HEK293T (cell line): Measurements from ENCODE around the gene PTPN1.

Experiments used
- CTCF ChIA-PET: fragments of 350-600 bp; formaldehyde crosslinking; extraction: SDS; loops from one replicate; lab custom pipeline; 2021; ENCODE audit warnings: antibody characterized with exemption, inconsistent platforms; lab: Yijun Ruan, JAX
- POLR2A ChIA-PET: fragments of 350-600 bp; formaldehyde crosslinking; extraction: SDS; loops from one replicate; lab custom pipeline; 2020; ENCODE audit warnings: antibody characterized with exemption, inconsistent platforms; lab: Yijun Ruan, JAX
- DNase-seq: peaks from one replicate; pipeline ENCODE4 v3.0.0; 2012; ENCODE audit warnings: mixed read lengths; ENCODE audit errors: extremely low spot score
- ARNT ChIP-seq: fragments of 450-650 bp; IDR thresholded peaks from 2 replicates; pipeline ENCODE4 v1.6.1; 2017; ENCODE audit warnings: mild to moderate bottlenecking
- BHLHE40 ChIP-seq: fragments of 450-650 bp; IDR thresholded peaks from 2 replicates; pipeline ENCODE4 v1.6.1; 2016; ENCODE audit warnings: mild to moderate bottlenecking, moderate library complexity, borderline replicate concordance
- ELF4 ChIP-seq: fragments of 450-650 bp; IDR thresholded peaks from 2 replicates; pipeline ENCODE4 v1.6.1; 2017; ENCODE audit warnings: antibody characterized with exemption
- FOXM1 ChIP-seq: fragments of 450-650 bp; IDR thresholded peaks from 2 replicates; pipeline ENCODE4 v1.6.1; 2017; ENCODE audit warnings: mild to moderate bottlenecking, borderline replicate concordance
- HDGF ChIP-seq: fragments of 450-650 bp; IDR thresholded peaks from 2 replicates; pipeline ENCODE4 v1.6.1; 2017; ENCODE audit warnings: antibody characterized with exemption, borderline replicate concordance
- L3MBTL2 ChIP-seq: fragments of 450-650 bp; conservative IDR thresholded peaks from 2 replicates; pipeline ENCODE4 v1.6.1; 2016; ENCODE audit warnings: mild to moderate bottlenecking
- SUZ12 ChIP-seq: fragments of 450-650 bp; IDR thresholded peaks from 2 replicates; pipeline ENCODE4 v1.6.1; 2016; ENCODE audit warnings: mild to moderate bottlenecking
- ZNF384 ChIP-seq: fragments of 450-650 bp; IDR thresholded peaks from 2 replicates; pipeline ENCODE4 v1.6.1; 2016

Gene PTPN1

GRCh38 chr20:50634191-50634590, 124.0 kb downstream of the PTPN1 start:
- ChIA-PET CTCF (interaction anchor here (0.7 to 3.0 kb wide), 2 partner anchors 8 to 115 kb away, joined by 5 to 20 read pairs; no protein-coding TSS in a partner anchor), POLR2A (interaction anchor here (1.3 kb wide), 1 partner anchor 15 kb away, joined by 4 read pairs; no protein-coding TSS in a partner anchor)
- no peak for DNase-seq
- TF ChIP-seq BHLHE40 (no peak), FOXM1 (no peak), SUZ12 (no peak), ZNF384 (no peak), L3MBTL2 (peak; percentile 35; the same call in 1 of the 2 replicates), HDGF (no peak), ELF4 (no peak), ARNT (no peak)
